BLaER1 (cell line): Measurements from ENCODE around the gene MEP1B.
"Not testable (repeated sequence)": the region's sequence is repeated elsewhere in the genome, so short reads cannot be mapped to it uniquely, and the experiment has no call there.

Experiments used
- H3K27ac ChIP-seq: shearing (Covaris generic); formaldehyde crosslinking; 2 replicates; pipeline ENCODE4 v1.8.1; 2022
- H3K27me3 ChIP-seq: shearing (Covaris generic); formaldehyde crosslinking; 2 replicates; pipeline ENCODE4 v1.8.1; 2022
- H3K36me3 ChIP-seq: shearing (Covaris generic); formaldehyde crosslinking; 2 replicates; pipeline ENCODE4 v1.8.1; 2022
- H3K4me1 ChIP-seq: shearing (Covaris generic); formaldehyde crosslinking; 2 replicates; pipeline ENCODE4 v1.8.1; 2022
- H3K4me2 ChIP-seq: shearing (Covaris generic); formaldehyde crosslinking; 2 replicates; pipeline ENCODE4 v1.8.1; 2022
- H3K4me3 ChIP-seq: shearing (Covaris generic); formaldehyde crosslinking; 2 replicates; pipeline ENCODE4 v1.8.1; 2022
- H3K9ac ChIP-seq: shearing (Covaris generic); formaldehyde crosslinking; 2 replicates; pipeline ENCODE4 v1.8.1; 2022
- H3K9me3 ChIP-seq: shearing (Covaris generic); formaldehyde crosslinking; 2 replicates; pipeline ENCODE4 v1.8.1; 2022
- H4K20me1 ChIP-seq: shearing (Covaris generic); formaldehyde crosslinking; 2 replicates; pipeline ENCODE4 v1.8.1; 2022
- Cebpa-rat ChIP-seq: shearing (Covaris generic); IDR thresholded peaks from 2 replicates; pipeline ENCODE4 v1.8.1; 2022

Gene MEP1B

GRCh38 chr18:32189790-32190189, at the start of gene MEP1B:
MEP1B (plus strand) TSS chr18:32190039; CDS start chr18:32190071, 32 bp downstream.
- Histone ChIP-seq H3K4me3 (no peak within 1 kb of the TSS), H3K36me3 (no peaks in the 10 kb centered on the region), H3K9me3 (no peaks in the 10 kb centered on the region), H3K4me1 (no peaks in the 10 kb centered on the region), H3K9ac (no peak within 1 kb of the TSS), H4K20me1 (no peaks in the 10 kb centered on the region), H3K27me3 (no peaks in the 10 kb centered on the region), H3K4me2 (no peak within 1 kb of the TSS), H3K27ac (no peak within 1 kb of the TSS)
- no peak for TF ChIP-seq Cebpa-rat

GRCh38 chr18:32148185-32148870, 41.5 kb upstream of the MEP1B start:
- Histone ChIP-seq H3K4me2 (no peak overlapping the region), H4K20me1 (no peaks in the 10 kb centered on the region), H3K9me3 (peaks cover 8% of the 10 kb centered on the region; the same call in 1 of the 2 replicates), H3K4me3 (no peak overlapping the region), H3K27ac (no peak overlapping the region), H3K36me3 (no peaks in the 10 kb centered on the region), H3K4me1 (no peaks in the 10 kb centered on the region), H3K9ac (no peak overlapping the region), H3K27me3 (no peaks in the 10 kb centered on the region)
- no peak for TF ChIP-seq Cebpa-rat

GRCh38 chr18:32152705-32153448, 37.0 kb upstream of the MEP1B start:
- no peak overlapping the region for H3K27ac ChIP-seq
- no peaks in the 10 kb centered on the region for H4K20me1 ChIP-seq
- H3K4me3 ChIP-seq: no peak overlapping the region
- H3K27me3 ChIP-seq: no peaks in the 10 kb centered on the region
- H3K9me3 ChIP-seq: peaks cover 8% of the 10 kb centered on the region; the same call in 1 of the 2 replicates
- H3K4me2 ChIP-seq: no peak overlapping the region
- H3K36me3 ChIP-seq: no peaks in the 10 kb centered on the region
- no peak for TF ChIP-seq Cebpa-rat
- H3K9ac ChIP-seq: no peak overlapping the region
- peaks cover 7% of the 10 kb centered on the region for H3K4me1 ChIP-seq

GRCh38 chr18:32156855-32157254, 33.0 kb upstream of the MEP1B start:
- TF ChIP-seq Cebpa-rat: no peak
- H4K20me1 ChIP-seq: no peaks in the 10 kb centered on the region
- no peaks in the 10 kb centered on the region for H3K9me3 ChIP-seq
- H3K4me3 ChIP-seq: no peak overlapping the region
- peaks cover 8% of the 10 kb centered on the region for H3K4me1 ChIP-seq
- no peaks in the 10 kb centered on the region for H3K36me3 ChIP-seq
- no peak overlapping the region for H3K4me2 ChIP-seq
- no peak overlapping the region for H3K27ac ChIP-seq
- no peak overlapping the region for H3K9ac ChIP-seq
- no peaks in the 10 kb centered on the region for H3K27me3 ChIP-seq

- Histone ChIP-seq H3K4me2 (peak overlapping the region; percentile 15), H3K9me3 (no peaks in the 10 kb centered on the region)
- no peak for TF ChIP-seq Cebpa-rat
Observed at GRCh38 chr18:32157580-32157979, 32.3 kb upstream of the MEP1B start.

GRCh38 chr18:32158108-32158624, 31.7 kb upstream of the MEP1B start:
- H3K4me1 ChIP-seq: peaks cover 8% of the 10 kb centered on the region
- no peak overlapping the region for H3K4me3 ChIP-seq
- TF ChIP-seq Cebpa-rat: no peak
- H3K9ac ChIP-seq: no peak overlapping the region
- no peaks in the 10 kb centered on the region for H3K36me3 ChIP-seq
- no peaks in the 10 kb centered on the region for H3K27me3 ChIP-seq
- peak overlapping the region; percentile 42 for H3K4me2 ChIP-seq
- H4K20me1 ChIP-seq: no peaks in the 10 kb centered on the region
- no peaks in the 10 kb centered on the region for H3K9me3 ChIP-seq
- no peak overlapping the region for H3K27ac ChIP-seq

More at GRCh38 chr18:32157580-32157979, 32.3 kb upstream of the MEP1B start:
- Histone ChIP-seq H4K20me1 (no peaks in the 10 kb centered on the region), H3K9ac (no peak overlapping the region), H3K36me3 (no peaks in the 10 kb centered on the region), H3K27me3 (no peaks in the 10 kb centered on the region), H3K4me1 (peaks cover 8% of the 10 kb centered on the region), H3K4me3 (no peak overlapping the region), H3K27ac (no peak overlapping the region)

- H3K4me2 ChIP-seq, H3K4me3 ChIP-seq, H3K36me3 ChIP-seq, H3K9ac ChIP-seq, H3K9me3 ChIP-seq, H3K4me1 ChIP-seq, H4K20me1 ChIP-seq, H3K27ac ChIP-seq, H3K27me3 ChIP-seq: not testable (repeated sequence)
Observed at GRCh38 chr18:32158631-32159030, 31.2 kb upstream of the MEP1B start.

- TF ChIP-seq Cebpa-rat: no peak
- H3K36me3 ChIP-seq: no peaks in the 10 kb centered on the region
- H3K4me2 ChIP-seq: no peak overlapping the region
- H3K27ac ChIP-seq: no peak overlapping the region
- peaks cover 12% of the 10 kb centered on the region for H3K4me1 ChIP-seq
- H3K9me3 ChIP-seq: no peaks in the 10 kb centered on the region
- H4K20me1 ChIP-seq: no peaks in the 10 kb centered on the region
- no peak overlapping the region for H3K9ac ChIP-seq
- H3K4me3 ChIP-seq: no peak overlapping the region
- no peaks in the 10 kb centered on the region for H3K27me3 ChIP-seq
Observed at GRCh38 chr18:32160547-32160946, 29.3 kb upstream of the MEP1B start.

- Histone ChIP-seq H3K9ac (no peak overlapping the region), H3K27ac (no peak overlapping the region), H3K4me2 (no peak overlapping the region), H3K27me3 (no peaks in the 10 kb centered on the region), H4K20me1 (no peaks in the 10 kb centered on the region), H3K4me1 (0 out of 2 replicates have a peak, but pooled peaks cover 4% of the 10 kb centered on the region), H3K9me3 (no peaks in the 10 kb centered on the region), H3K4me3 (no peak overlapping the region), H3K36me3 (no peaks in the 10 kb centered on the region)
- no peak for TF ChIP-seq Cebpa-rat
Observed at GRCh38 chr18:32167980-32168730, 21.7 kb upstream of the MEP1B start.

GRCh38 chr18:32173654-32174053, 16.2 kb upstream of the MEP1B start:
- TF ChIP-seq Cebpa-rat: no peak
- no peak overlapping the region for H3K27ac ChIP-seq
- H3K36me3 ChIP-seq: no peaks in the 10 kb centered on the region
- H4K20me1 ChIP-seq: no peaks in the 10 kb centered on the region
- H3K9me3 ChIP-seq: no peaks in the 10 kb centered on the region
- no peak overlapping the region for H3K4me3 ChIP-seq
- no peaks in the 10 kb centered on the region for H3K4me1 ChIP-seq
- H3K9ac ChIP-seq: no peak overlapping the region
- H3K27me3 ChIP-seq: no peaks in the 10 kb centered on the region
- no peak overlapping the region for H3K4me2 ChIP-seq
